Measurements from ENCODE around the gene LASP1.

The LASP1 gene

DNA sequence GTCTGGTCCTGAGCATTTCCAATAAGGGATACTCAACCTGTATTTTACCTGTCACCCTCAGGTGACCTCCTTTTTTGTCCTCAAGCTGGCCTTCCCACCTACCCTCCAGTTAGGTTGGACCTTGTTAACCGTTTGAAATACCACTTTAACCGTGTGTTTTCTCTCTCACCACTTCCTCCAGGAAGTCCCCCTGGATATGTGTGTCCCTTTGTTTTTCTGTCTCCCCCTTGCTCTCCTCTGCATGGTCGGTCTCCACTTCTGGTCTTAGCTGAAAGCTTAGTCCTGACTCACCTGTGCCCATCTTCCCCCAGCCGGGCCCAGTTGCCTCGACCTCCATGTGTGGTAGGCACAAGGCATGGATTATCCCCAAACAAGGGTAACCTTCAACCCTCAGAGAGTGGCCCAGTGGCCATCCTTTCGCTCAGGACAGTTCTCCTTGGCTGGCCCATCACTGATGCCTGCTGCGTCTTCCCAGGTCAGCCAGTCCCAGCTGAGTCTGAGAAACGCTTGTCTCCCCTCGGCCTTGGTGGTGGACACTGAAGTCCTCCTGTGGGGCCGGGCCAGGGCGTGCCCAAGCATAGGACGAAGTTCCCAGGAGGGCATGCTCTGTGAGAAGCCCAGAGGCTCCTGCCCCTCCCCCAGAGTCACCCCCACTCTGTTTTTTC is 20.0 kb downstream of the LASP1 start:
- no peak for DNase-seq

DNA sequence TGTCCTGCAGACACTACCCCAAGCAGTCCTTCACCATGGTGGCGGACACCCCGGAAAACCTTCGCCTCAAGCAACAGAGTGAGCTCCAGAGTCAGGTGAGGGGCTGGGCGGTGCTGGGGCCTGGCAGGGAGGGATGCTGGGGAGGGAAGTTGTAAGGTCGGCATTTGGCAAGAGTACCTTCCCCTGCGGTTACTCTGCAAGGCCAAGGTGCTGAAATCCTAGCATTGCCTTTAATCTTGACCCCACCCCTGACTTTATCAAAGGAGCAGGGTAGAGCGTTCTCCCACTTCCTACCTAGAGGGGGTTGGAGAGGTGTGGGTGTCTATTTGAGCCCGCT is 20.5 kb downstream of the LASP1 start:
- DNase-seq, result no peak

DNA sequence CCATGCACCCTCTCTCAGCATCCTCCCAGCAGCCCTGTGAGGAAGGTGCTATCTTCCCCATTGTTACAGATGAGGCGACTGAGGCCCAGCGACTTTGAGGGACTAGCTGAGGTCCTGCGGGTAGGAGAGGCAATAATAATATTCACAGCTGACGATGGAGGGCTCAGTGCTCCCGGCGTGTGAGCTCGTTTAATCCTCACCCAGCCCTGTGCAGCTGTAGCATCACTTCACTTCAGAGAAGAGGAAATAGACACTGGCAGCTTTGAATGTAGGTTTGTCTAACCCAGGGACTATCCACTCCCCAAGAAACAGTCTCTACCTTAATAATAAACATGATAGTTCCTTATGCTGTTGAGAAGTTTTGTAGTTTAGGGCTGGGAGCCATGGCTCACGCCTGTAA is 21.6 kb downstream of the LASP1 start:
- no peak for DNase-seq

DNA sequence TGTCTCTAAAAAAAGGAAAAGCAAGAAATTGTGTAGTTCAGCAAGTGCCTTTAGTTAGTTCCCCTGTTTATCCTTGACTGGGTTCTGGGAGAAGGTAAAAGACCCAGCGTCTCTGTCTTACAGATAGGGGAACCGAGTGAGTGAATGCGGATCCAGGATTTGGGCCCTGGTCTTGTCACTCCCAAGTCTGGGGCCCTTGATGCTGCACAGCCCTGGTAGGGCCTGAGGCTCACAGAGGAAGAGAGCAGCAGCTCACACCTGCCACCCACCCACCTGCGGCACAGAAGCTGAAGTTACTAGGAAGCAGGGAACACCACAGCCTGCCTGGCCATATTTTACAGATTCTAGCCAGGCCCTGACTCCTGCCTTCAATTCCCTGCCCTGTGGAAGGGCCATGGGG is 22.2 kb downstream of the LASP1 start:
- DNase-seq, result no peak

DNA sequence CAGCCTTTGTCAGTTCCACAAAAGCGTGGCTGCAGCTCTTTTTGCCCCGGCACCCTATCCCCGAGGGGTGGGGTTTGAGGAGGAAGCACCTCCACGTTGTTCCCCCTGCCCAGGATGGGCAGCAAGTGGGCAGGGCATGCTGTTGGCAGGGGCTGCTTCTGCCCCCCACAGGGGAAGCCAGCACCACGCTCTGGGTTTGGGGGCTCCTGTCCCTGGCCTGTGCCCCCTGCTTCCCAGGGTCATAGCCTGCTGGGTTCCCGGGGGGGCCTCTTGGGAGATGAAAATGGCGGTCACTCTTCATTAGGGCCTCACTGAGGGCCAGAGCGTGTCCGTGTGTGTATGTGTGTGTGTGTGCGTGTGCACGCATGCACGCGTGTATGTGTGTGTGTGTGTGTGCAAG is 22.8 kb downstream of the LASP1 start:
- no peak for DNase-seq

DNA sequence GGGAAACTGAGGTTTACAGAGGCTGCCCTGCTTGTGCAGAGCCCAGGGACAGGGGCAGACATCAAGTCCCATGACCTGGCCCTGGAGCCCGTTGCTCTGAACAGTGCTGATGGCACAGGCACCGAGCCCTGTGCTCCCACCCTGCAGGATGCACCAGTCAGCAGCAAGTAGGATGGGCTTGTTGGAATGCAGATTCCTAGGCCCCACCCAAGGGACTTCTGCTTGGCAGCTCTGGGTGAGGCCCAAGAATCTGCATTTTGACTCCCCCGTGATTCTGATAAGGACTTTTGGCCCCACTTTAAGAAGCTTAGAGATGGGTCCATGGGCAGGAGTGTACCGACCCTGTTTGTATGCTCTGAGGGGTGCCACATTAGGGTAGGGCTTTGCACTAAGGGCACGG is 23.3 kb downstream of the LASP1 start:
- no peak for DNase-seq

DNA sequence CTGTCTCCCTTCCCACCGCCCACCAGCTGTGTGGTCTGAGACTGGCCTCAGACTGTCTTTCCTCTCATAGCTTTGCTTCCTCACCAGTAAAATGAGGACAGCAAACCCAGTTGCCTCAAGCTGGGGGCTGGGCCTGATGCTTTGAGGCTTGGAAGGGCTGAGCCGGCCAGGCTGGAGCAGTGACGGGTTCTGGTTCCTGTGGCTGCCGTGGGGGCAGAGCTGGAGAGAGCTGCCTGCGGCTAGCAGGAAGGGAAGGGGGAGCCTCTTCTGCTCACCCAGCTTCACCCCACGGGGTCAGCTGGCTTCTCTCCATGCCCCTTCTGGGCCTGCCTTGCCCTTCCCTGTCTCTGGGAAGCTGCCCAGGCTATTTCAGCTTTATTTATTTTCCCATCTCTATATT is 23.7 kb downstream of the LASP1 start:
- no peak for DNase-seq

DNA sequence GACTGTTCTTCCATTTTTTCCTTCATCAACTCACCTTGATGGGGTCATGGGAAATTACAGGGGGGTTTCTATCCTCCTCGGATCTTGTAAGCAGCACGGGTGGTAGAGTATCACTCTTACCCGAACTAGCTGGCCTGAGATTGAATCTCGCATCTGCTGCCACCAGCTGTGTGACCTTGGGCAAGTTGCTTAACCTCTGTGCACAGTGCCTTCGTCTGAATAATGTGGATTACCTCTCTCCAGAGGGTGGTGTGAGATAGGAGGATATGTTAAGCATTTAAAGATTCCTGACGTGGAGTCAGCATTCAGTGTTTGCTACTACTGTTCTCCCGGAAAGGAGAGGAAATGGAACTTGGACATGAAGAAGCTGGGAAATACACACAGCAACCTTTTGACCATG is 24.4 kb downstream of the LASP1 start:
- DNase-seq, result no peak

DNA sequence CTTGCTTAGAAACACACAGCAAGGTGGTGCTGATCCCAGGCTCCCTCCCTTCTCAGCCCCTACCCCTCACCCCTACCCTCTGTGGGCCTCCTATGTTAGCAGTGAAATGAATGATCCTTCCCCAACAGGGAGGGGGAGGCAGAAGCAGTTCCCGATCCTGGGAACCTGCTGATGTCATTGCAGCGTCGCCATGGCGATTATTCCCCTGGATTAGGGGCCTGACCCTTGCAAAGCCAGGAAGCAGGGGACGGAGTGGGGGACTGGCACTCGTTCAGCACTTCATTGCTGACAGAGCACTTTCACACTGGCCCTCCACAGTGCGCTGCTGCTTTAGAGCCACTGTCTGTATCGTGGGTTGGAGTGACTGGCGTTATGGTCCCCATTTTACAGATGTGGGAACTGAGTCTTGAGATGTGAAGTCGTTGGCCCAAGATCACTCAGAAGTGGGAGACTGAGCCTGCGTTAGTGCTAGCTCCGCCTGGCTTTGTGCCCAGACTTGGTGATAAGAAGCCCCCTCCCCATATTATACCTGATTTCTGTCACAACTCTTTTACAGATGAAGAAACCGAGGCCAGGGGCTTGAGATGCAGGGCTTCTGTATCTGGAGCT is 26.6 kb downstream of the LASP1 start:
- no peak for DNase-seq

DNA sequence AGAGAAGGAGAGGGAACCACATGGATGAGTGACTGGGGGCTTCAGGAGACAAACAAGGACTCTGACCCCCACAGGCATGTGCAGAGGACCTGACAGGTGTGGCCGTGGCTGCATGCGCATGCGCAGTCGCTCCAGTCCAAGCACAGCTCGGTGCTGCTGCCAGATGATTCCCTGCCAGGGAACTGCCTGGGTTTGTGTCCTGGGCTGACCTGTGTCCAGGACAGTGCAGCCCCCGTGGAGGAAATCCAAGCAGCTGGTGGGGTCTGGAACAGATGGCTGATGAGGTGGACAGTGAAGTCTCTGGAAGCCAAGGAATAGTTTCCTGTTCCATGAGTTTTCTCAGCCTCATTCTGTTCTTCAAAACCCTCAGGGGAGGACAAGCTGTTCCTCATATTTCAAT is 27.3 kb downstream of the LASP1 start:
- no peak for DNase-seq

DNA sequence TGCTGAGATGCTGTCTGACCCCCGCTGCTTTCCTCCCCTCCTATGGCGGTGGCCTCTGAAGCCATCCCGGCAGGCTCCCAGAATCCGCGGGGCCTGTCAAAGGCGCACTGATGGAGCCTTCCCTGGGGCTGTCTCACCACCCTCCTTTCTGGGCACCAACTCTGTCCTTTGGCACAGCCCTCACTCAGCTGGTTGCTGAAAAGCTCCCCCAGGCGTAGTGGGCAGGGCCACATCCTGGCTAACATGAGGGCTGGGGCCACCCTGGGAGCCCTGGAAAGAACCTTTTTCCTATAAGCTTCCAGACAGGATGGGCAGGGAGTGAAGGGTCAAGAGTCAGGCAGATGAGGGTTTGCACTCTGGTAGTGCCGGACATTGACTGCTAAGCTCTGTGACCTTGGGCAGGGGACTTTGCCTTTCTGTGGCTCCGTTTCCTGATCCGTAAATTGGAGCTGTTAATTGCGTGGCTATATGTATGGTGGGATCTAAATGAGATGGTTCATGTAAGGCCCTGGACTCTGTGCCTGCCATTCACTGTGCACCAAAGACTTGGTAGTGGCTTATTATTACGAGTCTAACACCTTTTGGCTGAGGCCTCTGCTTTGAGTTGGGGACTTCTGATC is 27.9 kb downstream of the LASP1 start:
- DNase-seq, result no peak

DNA sequence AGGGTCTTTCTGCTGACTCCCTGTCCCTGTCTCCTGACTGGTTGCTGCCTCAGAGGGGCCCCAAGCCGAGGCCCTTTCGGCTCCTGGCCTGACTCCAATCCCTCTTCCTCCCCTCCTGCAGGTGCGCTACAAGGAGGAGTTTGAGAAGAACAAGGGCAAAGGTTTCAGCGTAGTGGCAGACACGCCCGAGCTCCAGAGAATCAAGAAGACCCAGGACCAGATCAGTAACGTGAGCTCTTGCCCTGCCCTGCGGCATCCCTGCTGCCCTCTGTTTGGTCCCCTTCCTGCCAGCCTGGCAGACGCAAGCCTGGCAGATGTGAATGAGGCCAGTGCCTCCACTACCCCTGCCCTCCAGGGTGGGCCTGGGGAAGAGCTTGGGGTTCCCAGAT is 28.4 kb downstream of the LASP1 start:
- no peak for DNase-seq

DNA sequence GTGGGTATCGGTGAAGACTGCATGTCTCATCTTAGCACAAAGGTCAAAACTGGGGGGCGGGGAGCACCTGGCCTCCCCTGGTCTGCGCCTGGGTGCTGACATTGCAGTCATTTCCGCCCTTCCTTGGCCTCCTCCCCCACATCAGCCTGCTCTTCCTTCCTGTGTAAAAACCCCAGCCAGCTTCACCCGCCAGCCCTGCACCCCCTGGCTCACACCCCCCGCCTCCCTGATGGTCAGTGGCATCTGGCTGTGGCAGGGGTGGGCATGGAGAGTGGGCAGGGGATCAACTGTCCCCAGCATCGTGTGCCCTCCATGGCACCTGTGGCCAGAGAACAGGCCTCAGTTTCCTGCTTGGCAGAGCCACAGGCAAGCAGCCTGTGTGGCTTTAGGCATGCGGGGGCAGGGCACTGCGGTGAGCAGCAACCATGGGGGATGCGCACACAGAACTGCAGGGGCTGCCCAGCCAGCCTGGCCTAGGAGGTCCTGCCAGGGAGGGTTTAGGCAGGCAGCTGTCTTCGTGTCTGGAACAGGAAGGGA is 29.0 kb downstream of the LASP1 start:
- peak; percentile 71 for DNase-seq

DNA sequence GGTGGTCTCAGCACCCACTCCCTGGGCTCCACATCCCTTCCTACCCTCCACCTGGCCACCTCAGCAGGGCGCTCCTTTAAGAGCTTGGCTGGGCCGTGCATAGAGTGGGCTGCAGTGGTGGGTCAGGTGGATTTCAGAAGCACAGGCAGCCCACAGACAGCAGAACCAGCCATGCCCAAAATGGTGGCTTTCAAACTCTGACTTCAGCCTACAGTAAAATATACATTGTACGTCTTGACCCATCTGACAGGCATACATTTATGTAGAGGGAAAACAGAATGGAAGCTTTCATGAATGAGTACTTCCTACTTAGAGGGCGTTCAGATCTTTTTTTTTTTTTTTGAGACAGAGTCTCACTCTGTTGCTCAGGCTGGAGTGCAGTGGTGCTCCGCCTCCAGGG is 29.6 kb downstream of the LASP1 start:
- no peak for DNase-seq

DNA sequence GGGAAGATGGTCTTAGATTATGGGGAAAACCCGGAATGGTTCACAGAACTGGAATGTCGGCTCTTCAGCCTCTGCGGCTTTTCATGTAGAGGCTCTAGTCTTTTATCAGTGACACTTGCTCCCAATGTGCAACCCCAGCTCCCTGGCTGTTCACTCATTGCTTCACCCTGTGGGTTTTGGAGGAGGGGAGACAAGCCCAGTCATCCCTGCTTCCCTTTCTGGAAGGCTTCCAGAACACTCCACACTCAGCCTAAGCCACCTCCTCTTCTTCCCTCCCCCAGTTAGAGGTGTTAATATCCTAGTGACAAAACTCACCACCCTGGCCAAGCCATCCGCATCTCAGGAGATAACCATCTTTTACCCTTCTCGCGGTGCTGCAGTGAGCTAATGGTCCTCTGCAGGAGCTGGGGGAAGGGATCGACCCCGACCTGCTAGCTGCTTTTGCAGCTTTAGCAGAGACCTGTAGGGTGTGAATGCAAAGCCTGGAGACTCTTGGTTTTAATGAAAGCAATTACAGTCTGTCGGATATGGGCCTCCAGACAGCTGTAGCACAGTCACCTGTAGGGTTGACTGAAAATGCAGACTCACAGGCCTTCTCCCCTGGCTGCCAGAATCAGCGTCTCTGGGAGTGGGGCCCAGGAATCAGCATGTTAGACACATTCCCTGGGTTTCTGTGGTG is 31.3 kb downstream of the LASP1 start:
- DNase-seq, result no peak

DNA sequence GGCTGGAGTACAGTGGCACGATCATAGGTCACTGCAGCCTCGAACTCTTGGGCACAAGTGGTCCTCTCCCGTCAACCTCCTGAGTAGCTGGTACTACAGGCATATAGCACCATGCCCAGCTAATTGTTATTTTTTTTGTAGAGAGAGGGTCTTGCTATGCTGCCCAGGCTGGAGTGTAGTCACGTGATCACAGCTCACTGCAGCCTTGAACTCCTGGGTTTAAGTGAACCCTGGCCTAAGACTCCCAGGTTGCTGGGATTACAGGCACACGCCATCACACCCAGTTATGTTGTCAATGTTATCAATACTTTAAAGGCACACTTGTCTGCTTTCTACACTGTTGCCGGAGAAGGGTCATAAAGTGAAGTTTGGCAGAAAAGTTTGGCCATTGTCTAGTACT is 33.5 kb downstream of the LASP1 start:
- no peak for DNase-seq

DNA sequence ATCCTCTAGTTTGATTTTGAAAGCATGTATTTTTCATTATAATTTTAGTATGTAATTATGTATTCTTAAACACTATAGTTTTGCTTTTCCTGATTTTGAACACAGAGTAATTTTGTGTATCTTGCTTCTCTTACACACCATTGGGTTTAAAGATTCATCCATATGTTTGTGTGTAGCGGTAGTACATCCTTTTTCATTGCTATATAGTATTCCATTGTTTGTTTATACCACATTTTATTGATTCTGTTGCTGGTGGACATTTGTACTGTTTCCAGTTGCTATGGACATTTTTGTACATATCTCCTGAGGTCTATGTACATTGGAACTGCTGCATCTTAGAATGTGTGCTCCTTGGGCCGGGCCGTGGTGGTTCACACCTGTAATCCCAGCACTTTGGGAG is 35.0 kb downstream of the LASP1 start:
- no peak for DNase-seq

DNA sequence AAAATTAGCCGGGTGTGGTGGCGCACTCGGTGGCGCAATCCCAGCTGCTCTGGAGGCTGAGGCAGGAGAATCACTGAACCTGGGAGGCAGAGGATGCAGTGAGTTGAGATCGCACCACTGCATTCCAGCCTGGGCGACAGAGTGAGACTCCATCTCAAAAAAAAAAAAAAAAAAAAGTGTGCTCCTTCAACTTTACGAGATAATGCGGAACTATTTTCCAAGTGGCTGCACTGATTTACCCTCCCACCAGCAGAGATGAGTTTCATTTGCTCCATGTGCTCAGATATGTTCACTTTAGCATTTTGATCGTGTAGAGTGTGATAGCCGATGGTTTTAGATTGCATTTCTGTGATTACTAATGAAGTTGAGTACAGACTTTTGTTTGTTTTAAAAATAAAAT is 35.5 kb downstream of the LASP1 start:
- DNase-seq, result no peak

DNA sequence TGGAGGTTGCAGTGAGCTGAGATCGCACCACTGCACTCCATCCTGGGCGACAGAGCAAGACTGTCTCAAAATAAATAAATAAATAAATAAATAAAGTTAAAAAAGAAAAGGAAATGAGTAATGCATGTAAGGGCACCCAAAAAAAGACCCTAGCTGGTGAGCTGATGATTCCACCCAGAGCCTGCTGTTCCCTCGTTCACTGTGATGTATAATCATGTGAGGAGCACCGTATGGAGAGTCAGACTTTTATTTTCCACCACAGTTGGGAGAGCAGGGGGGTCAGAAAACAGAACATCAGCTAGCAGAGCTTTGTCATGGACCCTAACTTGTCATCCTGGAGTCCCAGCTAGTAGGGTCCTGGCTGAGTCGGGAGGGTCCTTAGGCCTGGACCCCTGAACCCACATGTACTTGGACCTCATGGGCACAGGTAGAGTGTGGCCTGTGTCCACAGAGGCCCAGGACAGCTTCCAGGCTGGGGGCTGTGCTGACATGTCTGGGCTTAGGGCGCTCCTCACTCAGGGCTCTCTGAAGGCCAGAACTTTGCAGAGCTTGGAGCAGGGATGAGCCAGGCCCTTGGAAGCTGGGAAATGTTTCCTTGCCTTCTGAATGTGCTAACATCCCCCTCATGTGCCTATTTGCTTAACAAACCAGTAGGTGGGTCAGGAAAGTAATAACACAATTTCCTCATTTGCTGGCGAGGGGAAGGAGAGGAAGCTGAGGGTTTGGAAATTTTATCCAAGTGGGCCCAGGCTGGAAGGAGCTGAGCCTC is 36.8 kb downstream of the LASP1 start:
- DNase-seq, result no peak

DNA sequence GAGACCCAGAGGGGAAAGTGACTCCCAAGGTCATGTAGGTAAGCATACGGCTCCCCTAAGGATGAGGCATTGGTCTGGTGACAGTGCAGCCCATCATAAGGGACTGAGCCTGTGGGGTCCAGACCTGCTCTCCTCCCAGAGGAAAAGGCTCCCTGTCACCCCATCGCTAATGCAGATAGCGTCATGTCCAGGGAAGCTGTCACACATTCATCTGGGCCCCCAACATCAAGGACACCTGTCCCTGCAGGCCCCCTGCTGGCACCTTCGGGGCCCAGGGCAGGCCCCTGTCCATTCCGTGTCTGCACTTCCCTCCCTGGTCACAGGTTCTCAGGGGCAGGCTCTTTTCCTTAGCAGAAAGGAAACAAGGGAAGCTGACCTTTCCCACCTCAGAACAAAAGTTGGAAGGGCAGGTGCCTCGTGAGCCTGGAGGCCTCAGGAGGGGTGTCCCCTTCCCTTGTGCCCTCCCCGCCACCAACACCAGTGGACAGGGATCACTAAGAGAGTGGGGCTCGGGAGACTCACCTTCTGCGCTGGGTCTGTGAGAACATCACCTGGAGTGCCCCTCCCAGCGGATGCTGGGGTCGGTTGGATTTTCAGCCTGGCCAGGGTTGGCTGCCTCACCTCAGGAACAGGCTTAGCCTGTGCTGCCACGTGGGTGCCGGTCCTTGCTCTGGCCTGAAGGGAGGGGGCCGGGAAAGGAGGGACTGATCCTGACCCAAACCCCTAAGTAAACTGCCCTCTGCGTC is 38.2 kb downstream of the LASP1 start:
- no peak for DNase-seq

DNA sequence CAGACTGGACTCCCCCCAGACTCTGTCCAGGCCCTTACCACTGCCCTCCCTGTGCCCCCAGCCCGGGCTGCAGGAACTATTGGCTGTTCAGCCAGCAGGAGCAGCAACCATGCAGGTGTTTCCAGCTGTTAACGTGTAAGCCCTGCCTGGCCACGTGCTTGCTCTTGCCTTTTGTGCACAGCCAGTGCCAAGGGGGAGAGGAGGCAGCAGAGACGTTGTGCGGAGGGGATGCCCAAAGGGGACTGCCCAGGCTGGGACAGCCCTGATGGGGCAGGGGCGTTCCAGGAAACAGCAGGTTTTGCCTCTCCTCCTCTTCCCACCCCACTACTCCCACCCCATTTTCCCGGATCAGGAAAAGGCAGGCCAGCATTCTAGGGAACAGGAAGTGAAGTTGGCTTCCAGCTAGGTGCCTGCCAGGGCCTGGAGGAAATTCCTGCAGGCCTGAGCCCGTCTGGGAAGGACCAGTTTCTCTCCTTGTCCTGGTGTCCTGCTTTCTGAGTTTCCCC is 38.9 kb downstream of the LASP1 start:
- DNase-seq, result no peak

DNA sequence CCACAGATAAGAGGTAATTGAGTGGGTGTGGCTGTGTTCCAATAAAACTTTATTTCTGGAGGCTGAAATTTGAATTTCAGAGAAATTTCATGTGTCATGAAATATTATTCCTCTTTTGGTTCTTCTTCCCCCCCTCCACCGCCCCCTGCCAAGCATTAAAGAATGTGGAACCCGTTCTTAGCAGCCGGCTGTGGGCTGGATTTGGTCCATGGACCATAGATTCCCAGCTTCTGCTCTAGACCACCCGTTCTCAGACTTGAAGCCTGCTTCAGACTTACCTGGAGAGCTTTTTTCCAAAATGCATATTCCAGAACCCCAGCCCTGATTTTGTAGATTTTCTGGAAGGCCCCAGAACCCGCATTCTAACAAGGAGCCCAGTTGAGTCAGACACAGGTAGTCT is 40.5 kb downstream of the LASP1 start:
- DNase-seq, result no peak
